HepG2 (cell line): ENCODE measurements around the gene ALS2CL. TPM values are rescaled to one million over a fixed set of nuclear protein-coding genes. Genes with fewer than 3 reads are reported as not detected.

Source experiments
- ATAC-seq: fragments of 200-7000 bp; cut with Tn5 transposase; 3 replicates; pipeline ENCODE4 v1.9.1; 2020; ENCODE audit warnings: mild to moderate bottlenecking, moderate library complexity
- BruUV-seq: library from RNA; stranded (reverse); fragments of 400-500 nt; replicated peaks from 2 replicates; lab custom pipeline; 2021; lab: Mats Ljungman, UMichigan
- CTCF ChIA-PET: fragments of 300-600 bp; formaldehyde crosslinking; extraction: SDS; loops from one replicate; lab custom pipeline; 2021; ENCODE audit warnings: low total read pairs, inconsistent platforms, low intra/inter-chr PET ratio; lab: Yijun Ruan, JAX
- POLR2A ChIA-PET: fragments of 350-600 bp; sonication (Branson Sonifier 250); formaldehyde crosslinking; loops from one replicate; lab custom pipeline; 2020; ENCODE audit warnings: antibody characterized with exemption, inconsistent platforms; lab: Yijun Ruan, JAX
- DNase-seq: peaks from one replicate; pipeline ENCODE4 v3.0.0-alpha.2; 2015; ENCODE audit warnings: low spot score
- FAIRE-seq: peaks from 3 replicates; lab custom pipeline; 2011; peaks lifted over from hg19 to GRCh38; lab: Jason Lieb, UNC
- H2AFZ ChIP-seq: one replicate; pipeline ENCODE4 v1.6.1; 2011; ENCODE audit warnings: low read length, inconsistent platforms
- H3K27ac ChIP-seq: fragments of 300-600 bp; 3 replicates; pipeline ENCODE4 v1.8.0; 2011; ENCODE audit warnings: mixed run types, mild to moderate bottlenecking, mixed read lengths, low read length, inconsistent platforms; ENCODE audit not compliant: insufficient read depth; ENCODE audit errors: extremely low read length
- H3K27me3 ChIP-seq, 2 experiments: fragments of 200-600 bp in 1 of 2; 2 replicates in 1 of 2; 3 replicates in 1 of 2; pipeline versions ENCODE4 v1.6.0 to v1.8.0; 2011; ENCODE audit warnings: low read length in 2 of 2, mild to moderate bottlenecking in 2 of 2, moderate library complexity in 2 of 2, inconsistent platforms in 1 of 2; ENCODE audit not compliant: insufficient read depth in 2 of 2, control insufficient read depth in 1 of 2
- H3K36me3 ChIP-seq, 2 experiments: fragments of 200-600 bp in 1 of 2; replicated peaks in 1 of 2; 2 replicates in 1 of 2; 3 replicates in 1 of 2; pipeline versions ENCODE4 v1.5.1 to v1.8.0; 2011; ENCODE audit warnings: low read length in 2 of 2, inconsistent platforms in 1 of 2; ENCODE audit not compliant: insufficient read depth in 2 of 2, control insufficient read depth in 1 of 2
- H3K4me1 ChIP-seq: 2 replicates; pipeline ENCODE4 v1.5.1; 2012; ENCODE audit warnings: low read length, inconsistent platforms; ENCODE audit not compliant: insufficient read depth
- H3K4me2 ChIP-seq: 2 replicates; pipeline ENCODE4 v1.6.0; 2011; ENCODE audit warnings: low read depth, low read length, inconsistent platforms
- H3K4me3 ChIP-seq, 3 experiments: fragments of 200-600 bp in 1 of 3; sonication (generic), shearing (Covaris generic) in 1 of 3; replicated peaks in 1 of 3; 2 replicates each; pipeline ENCODE4 v1.5.1; 2011 to 2016; ENCODE audit warnings: low read length in 3 of 3, inconsistent platforms in 2 of 3, low read depth in 2 of 3, mild to moderate bottlenecking in 2 of 3, control low read depth in 1 of 3, mixed read lengths in 1 of 3; ENCODE audit not compliant: insufficient read depth in 1 of 3
- H3K79me2 ChIP-seq: one replicate; pipeline ENCODE4 v1.6.1; 2011; ENCODE audit warnings: low read length, inconsistent platforms; ENCODE audit not compliant: insufficient read depth
- H3K9ac ChIP-seq: 2 replicates; pipeline ENCODE4 v1.6.0; 2011; ENCODE audit warnings: mild to moderate bottlenecking, low read depth, low read length, inconsistent platforms; ENCODE audit not compliant: insufficient read depth
- H3K9me3 ChIP-seq: 2 replicates; pipeline ENCODE4 v1.5.1; 2012; ENCODE audit warnings: mild to moderate bottlenecking, low read length
- H4K20me1 ChIP-seq: 2 replicates; pipeline ENCODE4 v1.6.0; 2011; ENCODE audit warnings: inconsistent platforms, mild to moderate bottlenecking, low read length, moderate library complexity; ENCODE audit not compliant: insufficient read depth
- AHR ChIP-seq: IDR thresholded peaks from 2 replicates; pipeline ENCODE4 v1.6.1; 2018; ENCODE audit warnings: missing genetic modification reagents, missing compliant biosample characterization
- DMAP1 ChIP-seq: IDR thresholded peaks from 2 replicates; pipeline ENCODE4 v1.6.1; 2016
- GLI4 ChIP-seq: sonication (generic); formaldehyde crosslinking; IDR thresholded peaks from 2 replicates; pipeline ENCODE4 v1.5.1; 2020; ENCODE audit warnings: missing genetic modification reagents, mild to moderate bottlenecking, moderate library complexity, borderline replicate concordance
- MAFK ChIP-seq, 2 experiments: IDR thresholded peaks in 1 of 2; conservative IDR thresholded peaks in 1 of 2; 2 replicates each; pipeline ENCODE4 v1.6.1; 2011; ENCODE audit warnings: improper control_type of control experiment in 2 of 2, low read length in 2 of 2
- MZF1 ChIP-seq: sonication (generic); formaldehyde crosslinking; IDR thresholded peaks from 2 replicates; pipeline ENCODE4 v1.8.1; 2023; ENCODE audit warnings: mild to moderate bottlenecking, missing genetic modification reagents, borderline replicate concordance
- SP2 ChIP-seq: sonication (generic); formaldehyde crosslinking; IDR thresholded peaks from 2 replicates; pipeline ENCODE4 v1.5.1; 2020; ENCODE audit warnings: mild to moderate bottlenecking, missing genetic modification reagents
- TBX2 ChIP-seq: sonication (generic); formaldehyde crosslinking; IDR thresholded peaks from 2 replicates; pipeline ENCODE4 v1.5.0; 2020; ENCODE audit warnings: missing genetic modification reagents, mild to moderate bottlenecking, borderline replicate concordance
- ZNF224 ChIP-seq: sonication (generic); formaldehyde crosslinking; IDR thresholded peaks from 2 replicates; pipeline ENCODE4 v1.5.0; 2020; ENCODE audit warnings: mild to moderate bottlenecking, missing genetic modification reagents
- WGBS: methylation state at CpG from one replicate; pipeline ENCODE4 v1.1.6; 2017; ENCODE audit warnings: low lambda C conversion rate; 5-methylcytosine and 5-hydroxymethylcytosine counted together
- in situ Hi-C: cut with HindIII; loops from 2 replicates; pipeline ENCODE4 v1.10.0; 2017; ENCODE audit warnings: low pct_unique_long_range_greater_than_20kb; ENCODE audit not compliant: extremely low pct_ligation_motif_present
- intact Hi-C: fragments of 100-400 bp; cut with micrococcal nuclease; formaldehyde crosslinking; loops from one replicate; pipeline ENCODE4 v1.10.0; 2022; ENCODE audit not compliant: unreplicated experiment
- polyA plus RNA-seq, 8 experiments: library from polyadenylated mRNA; depleted of rRNA in 3 of 8; stranded (reverse) in 7 of 8; unstranded in 1 of 8; fragments of >200 nt; fragmentation: Illumina TruSeq in 4 of 8; extraction: Trizol in 4 of 8; gene quantifications; 2 replicates each; pipeline versions ENCODE4 v1.2.1 to v1.2.3, GENCODE V29; 2011 to 2016; ENCODE audit warnings: low read depth in 4 of 8, missing spikeins in 1 of 8, mixed read lengths in 1 of 8; ENCODE audit not compliant: insufficient read depth in 1 of 8
- total RNA-seq, 5 experiments: library from RNA; depleted of rRNA; stranded (reverse); fragments of >200 nt; fragmentation: Illumina TruSeq; extraction: Trizol; gene quantifications; 2 replicates each; pipeline ENCODE4 v1.2.3, GENCODE V29; 2016; ENCODE audit warnings: low read depth in 1 of 5
- TF ChIP-seq, protein P1 (sequence below): sonication (generic); formaldehyde crosslinking; IDR thresholded peaks from 2 replicates; pipeline ENCODE4 v1.8.1; 2023; ENCODE audit warnings: mild to moderate bottlenecking, moderate library complexity, missing genetic modification reagents
- TF ChIP-seq, protein P2 (sequence below): fragments of 450-650 bp; IDR thresholded peaks from 2 replicates; pipeline ENCODE4 v1.6.1; 2016
- TF ChIP-seq, protein P3 (sequence below): sonication (generic); formaldehyde crosslinking; IDR thresholded peaks from 2 replicates; pipeline ENCODE4 v1.9.0; 2022; ENCODE audit warnings: missing genetic modification reagents, mild to moderate bottlenecking, borderline replicate concordance
- TF ChIP-seq, protein P4 (sequence below): IDR thresholded peaks from 2 replicates; pipeline ENCODE4 v1.6.1; 2016; ENCODE audit warnings: low read depth
- TF ChIP-seq, protein P5 (sequence below): sonication (generic); formaldehyde crosslinking; IDR thresholded peaks from 2 replicates; pipeline ENCODE4 v1.8.1; 2023; ENCODE audit warnings: mild to moderate bottlenecking, missing genetic modification reagents
- TF ChIP-seq, protein P6 (sequence below): sonication (generic); formaldehyde crosslinking; IDR thresholded peaks from 2 replicates; pipeline ENCODE4 v1.9.0; 2021; ENCODE audit warnings: missing genetic modification reagents, borderline replicate concordance

ALS2CL gene
- total and polyA plus RNA-seq, 2 of the 13 experiments (the other 11 are each of a cell fraction or from before 2014, with no cell fraction given) = not detected

DNA sequence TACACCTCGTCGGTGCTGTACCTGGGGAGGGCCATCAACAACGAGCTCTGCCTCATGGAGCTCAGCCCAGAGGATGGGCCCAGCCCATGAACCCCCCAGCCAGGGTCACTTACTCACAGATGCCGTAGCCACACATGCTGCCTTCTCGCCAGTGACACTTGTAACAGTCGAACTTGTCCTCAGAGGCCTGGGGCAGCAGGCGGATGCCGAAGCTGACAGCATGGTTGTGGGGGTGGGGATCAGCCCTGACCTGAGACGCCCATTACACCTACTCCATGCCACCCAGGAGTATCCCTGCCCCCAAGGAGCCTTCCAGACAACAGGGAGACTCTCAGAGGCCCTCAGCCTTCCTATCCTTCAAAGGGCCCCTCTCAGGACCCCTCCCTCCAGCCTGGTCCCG, 12.1 kb downstream of the ALS2CL start:
- BruUV-seq = no TSS peak
- no peak for FAIRE-seq
- 42% methylated on average over 3 of the region's 10 CpGs for WGBS
- Histone ChIP-seq H3K4me2 (no peak overlapping the region), H3K9ac (no peak overlapping the region), H3K4me3 (no peak overlapping the region), H3K9me3 (no peaks in the 10 kb centered on the region), H3K36me3 (no peaks in the 10 kb centered on the region), H3K79me2 (no peaks in the 10 kb centered on the region), H2AFZ (no peak overlapping the region), H3K4me1 (no peaks in the 10 kb centered on the region), H4K20me1 (no peaks in the 10 kb centered on the region), H3K27me3 (peaks cover 4 to 56% of the 10 kb centered on the region in 2 experiments; a peak in 4 of 5 replicates), H3K27ac (no peak overlapping the region)
- DNase-seq = no peak
- ATAC-seq = no peak
- POLR2A ChIA-PET = no interaction called here
- intact Hi-C loops (no loop called here), in situ Hi-C loops (no loop called here)
- CTCF ChIA-PET = no interaction called here
- TF ChIP-seq, protein P1, sequence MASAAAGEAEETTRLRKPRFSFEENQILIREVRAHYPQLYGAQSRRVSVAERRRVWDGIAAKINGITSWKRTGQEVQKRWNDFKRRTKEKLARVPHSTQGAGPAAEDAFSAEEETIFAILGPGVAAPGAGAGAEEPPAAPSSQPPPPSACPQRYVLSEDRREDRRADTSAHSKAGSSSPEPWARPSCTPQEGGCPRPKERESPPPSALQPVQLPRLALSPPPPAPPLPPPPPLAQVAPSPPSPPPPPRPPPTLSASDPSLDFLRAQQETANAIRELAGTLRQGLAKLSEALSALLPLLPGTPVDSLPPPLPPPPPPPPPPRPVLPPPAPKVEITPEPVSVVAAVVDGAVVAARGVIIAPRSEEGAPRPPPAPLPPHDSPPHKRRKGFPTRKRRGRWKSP = no peak
- no peak for TF ChIP-seq GLI4 (CRISPR knock-in tag)
- no peak for TF ChIP-seq MZF1 (CRISPR knock-in tag)
- TF ChIP-seq, protein P2, sequence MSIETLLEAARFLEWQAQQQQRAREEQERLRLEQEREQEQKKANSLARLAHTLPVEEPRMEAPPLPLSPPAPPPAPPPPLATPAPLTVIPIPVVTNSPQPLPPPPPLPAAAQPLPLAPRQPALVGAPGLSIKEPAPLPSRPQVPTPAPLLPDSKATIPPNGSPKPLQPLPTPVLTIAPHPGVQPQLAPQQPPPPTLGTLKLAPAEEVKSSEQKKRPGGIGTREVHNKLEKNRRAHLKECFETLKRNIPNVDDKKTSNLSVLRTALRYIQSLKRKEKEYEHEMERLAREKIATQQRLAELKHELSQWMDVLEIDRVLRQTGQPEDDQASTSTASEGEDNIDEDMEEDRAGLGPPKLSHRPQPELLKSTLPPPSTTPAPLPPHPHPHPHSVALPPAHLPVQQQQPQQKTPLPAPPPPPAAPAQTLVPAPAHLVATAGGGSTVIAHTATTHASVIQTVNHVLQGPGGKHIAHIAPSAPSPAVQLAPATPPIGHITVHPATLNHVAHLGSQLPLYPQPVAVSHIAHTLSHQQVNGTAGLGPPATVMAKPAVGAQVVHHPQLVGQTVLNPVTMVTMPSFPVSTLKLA = no peak
- TF ChIP-seq SP2 = no peak
- TF ChIP-seq, protein P3, sequence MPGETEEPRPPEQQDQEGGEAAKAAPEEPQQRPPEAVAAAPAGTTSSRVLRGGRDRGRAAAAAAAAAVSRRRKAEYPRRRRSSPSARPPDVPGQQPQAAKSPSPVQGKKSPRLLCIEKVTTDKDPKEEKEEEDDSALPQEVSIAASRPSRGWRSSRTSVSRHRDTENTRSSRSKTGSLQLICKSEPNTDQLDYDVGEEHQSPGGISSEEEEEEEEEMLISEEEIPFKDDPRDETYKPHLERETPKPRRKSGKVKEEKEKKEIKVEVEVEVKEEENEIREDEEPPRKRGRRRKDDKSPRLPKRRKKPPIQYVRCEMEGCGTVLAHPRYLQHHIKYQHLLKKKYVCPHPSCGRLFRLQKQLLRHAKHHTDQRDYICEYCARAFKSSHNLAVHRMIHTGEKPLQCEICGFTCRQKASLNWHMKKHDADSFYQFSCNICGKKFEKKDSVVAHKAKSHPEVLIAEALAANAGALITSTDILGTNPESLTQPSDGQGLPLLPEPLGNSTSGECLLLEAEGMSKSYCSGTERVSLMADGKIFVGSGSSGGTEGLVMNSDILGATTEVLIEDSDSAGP (CRISPR knock-in tag) = no peak
- TF ChIP-seq, protein P4, sequence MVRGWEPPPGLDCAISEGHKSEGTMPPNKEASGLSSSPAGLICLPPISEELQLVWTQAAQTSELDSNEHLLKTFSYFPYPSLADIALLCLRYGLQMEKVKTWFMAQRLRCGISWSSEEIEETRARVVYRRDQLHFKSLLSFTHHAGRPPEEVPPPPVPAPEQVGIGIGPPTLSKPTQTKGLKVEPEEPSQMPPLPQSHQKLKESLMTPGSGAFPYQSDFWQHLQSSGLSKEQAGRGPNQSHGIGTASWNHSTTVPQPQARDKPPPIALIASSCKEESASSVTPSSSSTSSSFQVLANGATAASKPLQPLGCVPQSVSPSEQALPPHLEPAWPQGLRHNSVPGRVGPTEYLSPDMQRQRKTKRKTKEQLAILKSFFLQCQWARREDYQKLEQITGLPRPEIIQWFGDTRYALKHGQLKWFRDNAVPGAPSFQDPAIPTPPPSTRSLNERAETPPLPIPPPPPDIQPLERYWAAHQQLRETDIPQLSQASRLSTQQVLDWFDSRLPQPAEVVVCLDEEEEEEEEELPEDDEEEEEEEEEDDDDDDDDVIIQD = no peak
- TF ChIP-seq, protein P5, sequence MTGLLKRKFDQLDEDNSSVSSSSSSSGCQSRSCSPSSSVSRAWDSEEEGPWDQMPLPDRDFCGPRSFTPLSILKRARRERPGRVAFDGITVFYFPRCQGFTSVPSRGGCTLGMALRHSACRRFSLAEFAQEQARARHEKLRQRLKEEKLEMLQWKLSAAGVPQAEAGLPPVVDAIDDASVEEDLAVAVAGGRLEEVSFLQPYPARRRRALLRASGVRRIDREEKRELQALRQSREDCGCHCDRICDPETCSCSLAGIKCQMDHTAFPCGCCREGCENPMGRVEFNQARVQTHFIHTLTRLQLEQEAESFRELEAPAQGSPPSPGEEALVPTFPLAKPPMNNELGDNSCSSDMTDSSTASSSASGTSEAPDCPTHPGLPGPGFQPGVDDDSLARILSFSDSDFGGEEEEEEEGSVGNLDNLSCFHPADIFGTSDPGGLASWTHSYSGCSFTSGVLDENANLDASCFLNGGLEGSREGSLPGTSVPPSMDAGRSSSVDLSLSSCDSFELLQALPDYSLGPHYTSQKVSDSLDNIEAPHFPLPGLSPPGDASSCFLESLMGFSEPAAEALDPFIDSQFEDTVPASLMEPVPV (CRISPR knock-in tag) = no peak
- TF ChIP-seq MAFK (conservative IDR thresholded peaks at IDR 0.05 in 1 of 2, IDR thresholded peaks at IDR 0.05 in 1 of 2; ENCODE audit: low read length in 2 of 2) = no peak
- no peak for TF ChIP-seq AHR (CRISPR knock-in tag)
- no peak for TF ChIP-seq TBX2
- TF ChIP-seq DMAP1 (CRISPR knock-in tag) = no peak
- TF ChIP-seq, protein P6, sequence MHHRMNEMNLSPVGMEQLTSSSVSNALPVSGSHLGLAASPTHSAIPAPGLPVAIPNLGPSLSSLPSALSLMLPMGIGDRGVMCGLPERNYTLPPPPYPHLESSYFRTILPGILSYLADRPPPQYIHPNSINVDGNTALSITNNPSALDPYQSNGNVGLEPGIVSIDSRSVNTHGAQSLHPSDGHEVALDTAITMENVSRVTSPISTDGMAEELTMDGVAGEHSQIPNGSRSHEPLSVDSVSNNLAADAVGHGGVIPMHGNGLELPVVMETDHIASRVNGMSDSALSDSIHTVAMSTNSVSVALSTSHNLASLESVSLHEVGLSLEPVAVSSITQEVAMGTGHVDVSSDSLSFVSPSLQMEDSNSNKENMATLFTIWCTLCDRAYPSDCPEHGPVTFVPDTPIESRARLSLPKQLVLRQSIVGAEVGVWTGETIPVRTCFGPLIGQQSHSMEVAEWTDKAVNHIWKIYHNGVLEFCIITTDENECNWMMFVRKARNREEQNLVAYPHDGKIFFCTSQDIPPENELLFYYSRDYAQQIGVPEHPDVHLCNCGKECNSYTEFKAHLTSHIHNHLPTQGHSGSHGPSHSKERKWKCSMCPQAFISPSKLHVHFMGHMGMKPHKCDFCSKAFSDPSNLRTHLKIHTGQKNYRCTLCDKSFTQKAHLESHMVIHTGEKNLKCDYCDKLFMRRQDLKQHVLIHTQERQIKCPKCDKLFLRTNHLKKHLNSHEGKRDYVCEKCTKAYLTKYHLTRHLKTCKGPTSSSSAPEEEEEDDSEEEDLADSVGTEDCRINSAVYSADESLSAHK (CRISPR knock-in tag) = no peak
- no peak for TF ChIP-seq ZNF224 (CRISPR knock-in tag)
